HG02763 (cell line): ENCODE measurements around the gene SLC45A1.

Experiments used
- ATAC-seq: cut with Tn5 transposase; IDR thresholded peaks from one replicate; pipeline ENCODE4 v1.9.1; 2021; ENCODE audit warnings: mild to moderate bottlenecking, moderate library complexity; ENCODE audit not compliant: unreplicated experiment

Gene SLC45A1

DNA sequence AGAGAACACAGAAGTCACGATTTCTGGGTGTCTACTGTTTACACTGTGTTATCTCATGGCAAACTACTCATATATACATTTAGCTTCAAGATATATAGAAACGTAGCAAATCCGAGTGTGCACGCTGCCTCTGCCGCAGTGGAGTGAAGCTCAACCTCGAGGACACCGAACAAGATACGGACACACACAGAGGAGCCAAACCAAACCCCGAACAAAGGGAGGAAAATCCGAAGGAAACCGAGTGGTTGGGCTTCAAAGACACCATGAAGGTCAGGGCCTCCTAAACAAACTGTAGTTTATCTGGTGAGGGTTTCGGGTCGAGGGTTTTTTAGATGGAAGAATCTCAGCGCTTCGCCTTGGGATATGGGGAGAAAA, 34.5 kb downstream of the SLC45A1 start:
- no peak for ATAC-seq

DNA sequence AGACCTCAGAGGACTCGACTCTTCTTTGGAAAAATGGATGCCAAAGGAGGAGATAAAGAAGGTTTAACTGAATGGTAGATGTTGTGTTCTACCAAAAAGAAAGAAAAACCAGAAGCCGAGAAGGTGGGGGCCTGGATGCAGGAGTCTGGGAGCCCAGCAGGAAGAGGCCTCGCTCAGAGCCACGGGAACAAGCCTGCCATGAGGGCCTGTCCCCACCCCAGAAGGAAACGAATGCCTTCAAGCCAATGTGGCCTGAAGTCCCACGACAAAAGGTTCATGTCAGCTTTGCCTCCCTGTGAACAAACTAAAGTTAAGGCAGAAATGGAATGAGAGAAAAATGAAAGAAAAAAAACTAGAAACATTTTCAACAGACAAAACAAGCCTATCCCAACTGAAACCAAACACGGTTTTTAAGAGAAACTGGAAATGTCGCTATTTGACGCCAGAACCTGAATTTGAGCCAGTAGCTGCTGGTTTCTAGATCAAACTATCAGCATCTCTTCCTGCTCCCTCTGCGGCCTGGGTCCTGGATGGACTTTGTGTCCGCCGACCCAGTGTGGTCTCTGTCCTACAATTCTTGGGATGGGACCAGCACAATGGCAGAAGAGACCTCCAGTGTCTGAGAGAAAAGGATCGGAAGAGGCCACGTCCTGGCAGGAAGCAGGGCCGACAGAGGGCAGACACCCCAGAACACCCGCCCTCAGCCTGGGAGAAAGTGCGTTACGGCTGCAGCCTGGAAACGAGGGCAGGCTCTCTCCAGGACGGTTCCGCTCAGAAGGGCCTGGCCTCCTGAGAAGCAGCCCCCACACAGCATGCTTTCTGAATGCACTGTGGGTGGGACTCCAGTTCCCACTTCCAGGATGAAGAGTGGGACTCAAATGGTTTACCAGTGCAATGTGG, 35.2 kb downstream of the SLC45A1 start:
- no peak for ATAC-seq

DNA sequence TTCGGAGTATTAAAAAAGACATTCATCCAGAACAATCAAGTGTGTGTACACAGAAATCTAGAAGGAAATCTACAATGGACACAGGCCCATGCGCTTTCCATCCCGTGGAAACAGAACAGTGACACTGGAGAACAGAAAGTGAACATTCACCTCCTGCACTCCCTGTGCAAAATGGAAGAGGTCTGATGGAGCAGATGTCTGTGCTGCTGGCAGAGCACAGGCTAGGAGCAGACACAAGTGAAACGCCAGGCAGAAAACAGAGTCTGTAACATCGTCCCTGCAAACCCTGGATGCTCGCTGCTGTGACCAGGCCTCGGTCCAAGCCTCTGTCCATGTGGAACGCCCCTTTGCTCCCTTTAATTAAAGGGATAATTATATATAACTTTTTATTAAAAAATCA, 36.1 kb downstream of the SLC45A1 start:
- no peak for ATAC-seq

DNA sequence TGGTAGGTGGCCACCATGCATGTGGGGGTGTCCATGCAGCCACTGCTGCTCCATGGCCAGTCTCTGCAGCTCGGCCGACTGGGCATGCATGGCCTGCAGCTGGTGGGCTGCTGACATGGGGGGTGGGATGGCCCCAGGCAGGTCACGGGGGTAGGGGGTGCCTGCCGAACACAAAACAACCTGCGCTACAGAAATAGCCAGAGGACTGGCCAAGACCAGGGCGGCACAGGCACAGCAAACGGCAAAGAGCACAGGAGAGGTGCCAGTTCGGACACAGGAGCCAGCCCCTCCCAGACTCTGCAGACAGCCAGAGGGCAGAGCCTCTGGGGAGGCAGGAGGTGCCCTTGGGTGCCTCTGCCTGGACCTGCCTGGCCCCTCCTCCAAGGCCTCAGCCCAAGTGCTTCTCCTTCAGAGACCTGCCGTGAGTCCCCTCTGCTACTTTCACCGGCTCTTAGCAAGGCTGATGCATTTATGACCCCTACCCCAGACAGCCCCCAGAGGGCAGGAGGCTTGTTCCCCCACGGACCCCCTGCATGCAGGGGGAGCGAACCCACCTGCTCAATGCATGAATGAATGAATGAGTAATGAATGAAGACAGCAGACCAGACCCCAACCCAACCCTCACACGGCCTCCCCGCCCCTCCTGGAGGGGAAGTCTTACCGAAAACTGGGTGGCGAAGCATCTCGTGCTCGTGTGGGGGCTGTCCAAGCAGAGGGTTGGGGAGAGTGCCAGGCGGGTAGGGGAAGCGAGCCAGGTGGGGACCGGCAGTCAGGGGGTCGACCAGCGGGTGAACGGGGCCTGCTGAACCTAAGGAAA, 37.7 kb downstream of the SLC45A1 start:
- no peak for ATAC-seq

DNA sequence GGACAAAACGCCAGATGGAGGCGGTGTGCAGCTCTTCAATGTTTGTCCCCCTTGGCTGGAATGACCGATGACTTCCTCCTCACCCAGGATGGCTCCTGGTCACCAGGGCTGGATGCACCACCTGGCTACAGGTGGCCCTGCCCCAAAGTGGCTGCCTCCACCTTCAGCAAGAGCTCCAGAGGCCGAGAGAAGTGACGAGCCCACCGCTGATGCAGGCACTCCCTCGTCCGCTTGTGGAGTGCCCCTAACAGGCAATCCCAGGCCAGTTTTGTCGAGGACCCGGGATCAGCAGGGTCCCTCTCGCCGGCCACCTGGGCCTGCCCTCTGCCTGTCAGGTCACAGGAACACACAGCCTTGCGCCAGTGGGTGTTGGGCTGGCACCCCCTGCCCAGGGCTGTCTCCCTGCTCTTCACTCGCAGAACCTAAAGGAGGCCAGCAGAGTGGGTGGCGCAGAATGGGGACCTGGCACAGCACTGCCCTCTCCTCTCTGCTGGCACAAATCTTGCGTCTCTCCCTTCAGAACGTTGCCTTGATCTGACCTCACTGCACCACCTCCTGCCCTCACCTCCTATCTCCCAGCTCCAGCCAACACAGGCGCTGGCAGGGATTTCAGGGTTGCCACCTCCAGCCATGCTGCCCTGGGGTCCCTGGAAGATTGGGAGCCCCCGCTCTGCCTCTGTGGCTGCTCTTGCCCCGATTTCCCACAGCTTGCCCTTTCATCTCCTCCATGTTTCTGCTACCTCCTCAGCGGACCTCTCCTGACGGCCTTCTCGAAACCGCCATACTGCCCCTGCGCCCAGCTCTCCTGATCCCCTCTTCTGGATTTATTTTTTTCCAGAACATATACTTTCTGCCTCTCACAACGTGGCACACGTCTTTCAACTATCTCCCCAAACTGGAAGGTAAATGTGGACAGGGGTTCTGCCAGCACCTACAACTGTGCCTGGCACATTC, 38.6 kb downstream of the SLC45A1 start:
- no peak for ATAC-seq

DNA sequence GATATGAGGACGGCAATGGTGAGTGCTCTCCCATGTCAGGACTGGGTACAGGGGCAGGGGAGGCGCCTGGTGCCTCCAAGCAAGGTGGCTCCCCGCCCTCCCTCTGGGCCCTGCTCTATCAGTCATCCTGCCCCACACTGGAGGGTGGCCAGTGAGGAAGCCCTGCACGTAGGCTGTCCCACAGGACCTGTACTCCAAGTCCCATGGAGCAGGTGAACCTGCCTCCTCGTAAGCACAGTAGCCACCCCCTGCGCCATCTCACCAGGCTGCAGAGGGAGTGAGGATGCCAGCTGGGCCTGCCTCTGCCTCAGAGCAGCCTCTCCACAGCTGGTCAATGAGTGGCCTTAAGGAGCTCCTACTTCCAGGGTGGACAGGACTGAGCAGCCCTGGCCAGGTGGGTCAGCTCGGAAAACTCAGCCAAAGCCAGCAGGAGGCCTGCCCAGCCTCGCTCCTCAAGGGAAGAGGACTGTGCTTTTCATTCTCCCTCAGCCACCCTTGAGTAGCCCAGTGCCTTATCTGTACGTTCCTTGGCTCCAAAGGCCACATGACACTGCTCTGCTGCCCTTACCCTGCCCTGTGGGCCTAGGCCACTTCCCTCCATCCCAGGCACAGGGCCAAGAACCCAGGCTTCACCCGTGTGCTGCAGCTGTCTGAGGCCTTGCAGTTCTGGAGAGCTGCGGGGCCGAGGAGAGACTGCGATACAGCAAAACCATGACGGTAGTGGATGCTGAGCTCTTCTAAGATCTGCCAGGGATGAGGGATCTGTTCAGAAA, 39.6 kb downstream of the SLC45A1 start:
- ATAC-seq, result no peak

DNA sequence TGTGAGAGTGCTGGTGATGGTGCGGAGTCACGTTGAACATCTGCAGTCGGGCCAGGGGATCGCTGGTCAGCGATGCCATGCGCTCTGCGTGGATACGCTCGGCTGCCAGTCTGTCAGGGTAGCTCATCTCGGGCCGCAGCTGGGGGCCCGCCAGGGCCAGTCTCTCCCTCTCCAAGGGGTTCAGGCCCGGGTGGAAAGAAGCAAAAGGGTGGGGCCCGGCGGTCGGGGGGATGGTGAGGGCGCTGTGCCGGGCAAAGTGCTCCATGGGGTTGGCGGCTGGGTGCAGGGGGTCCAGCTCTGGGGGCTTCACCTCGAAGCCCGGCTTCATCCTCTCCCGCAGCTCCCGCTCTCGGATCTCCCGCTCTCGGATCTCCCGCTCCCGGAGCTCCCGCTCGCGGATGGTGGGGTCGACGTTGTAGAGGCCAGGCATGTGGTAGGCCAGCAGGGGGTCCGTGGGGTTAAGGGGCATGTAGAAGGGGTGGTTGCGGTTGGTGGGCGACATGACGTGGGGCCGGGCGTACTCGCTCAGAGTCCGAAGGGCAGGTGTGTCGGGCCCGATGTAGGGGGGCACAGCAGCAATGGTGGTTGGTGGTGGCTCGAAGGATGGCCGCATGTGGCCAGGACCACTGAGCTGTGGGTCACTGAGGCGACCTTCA, 40.5 kb downstream of the SLC45A1 start:
- ATAC-seq, result no peak

DNA sequence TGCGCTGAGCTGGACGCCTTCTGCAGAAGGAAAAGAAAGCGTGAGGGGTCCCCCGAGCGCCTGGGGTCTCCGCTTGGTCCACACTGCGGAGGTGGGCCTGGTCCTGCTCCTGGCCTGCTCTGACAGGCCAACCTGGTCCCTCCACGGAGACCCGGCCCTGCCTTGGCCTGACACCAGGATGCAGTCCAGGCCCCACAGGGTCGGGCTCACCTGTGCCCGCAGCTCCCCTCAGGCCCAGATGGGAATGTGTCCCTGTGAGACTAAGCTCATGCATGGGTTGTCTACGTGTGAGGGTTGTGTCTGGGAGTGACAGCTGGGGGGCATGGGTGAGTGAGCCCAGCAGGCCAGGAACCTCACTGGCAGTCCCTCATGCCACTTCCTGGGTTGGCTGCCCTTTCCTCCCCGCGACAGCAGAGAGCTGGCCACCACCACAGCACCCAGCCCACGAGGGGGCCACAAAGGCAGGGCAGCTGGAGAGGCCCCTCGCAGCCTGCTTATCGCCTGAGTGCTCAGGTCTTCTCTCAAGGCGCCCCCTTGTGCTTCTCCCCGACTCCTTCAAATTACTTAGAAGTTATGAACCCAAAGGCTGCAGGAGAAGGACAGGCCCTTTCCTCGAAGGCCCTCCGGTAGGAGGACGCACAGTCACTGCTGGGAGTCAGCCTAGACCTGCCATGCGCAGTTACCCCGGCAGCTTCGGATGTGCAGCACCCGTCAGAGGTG, 41.1 kb downstream of the SLC45A1 start:
- no peak for ATAC-seq

DNA sequence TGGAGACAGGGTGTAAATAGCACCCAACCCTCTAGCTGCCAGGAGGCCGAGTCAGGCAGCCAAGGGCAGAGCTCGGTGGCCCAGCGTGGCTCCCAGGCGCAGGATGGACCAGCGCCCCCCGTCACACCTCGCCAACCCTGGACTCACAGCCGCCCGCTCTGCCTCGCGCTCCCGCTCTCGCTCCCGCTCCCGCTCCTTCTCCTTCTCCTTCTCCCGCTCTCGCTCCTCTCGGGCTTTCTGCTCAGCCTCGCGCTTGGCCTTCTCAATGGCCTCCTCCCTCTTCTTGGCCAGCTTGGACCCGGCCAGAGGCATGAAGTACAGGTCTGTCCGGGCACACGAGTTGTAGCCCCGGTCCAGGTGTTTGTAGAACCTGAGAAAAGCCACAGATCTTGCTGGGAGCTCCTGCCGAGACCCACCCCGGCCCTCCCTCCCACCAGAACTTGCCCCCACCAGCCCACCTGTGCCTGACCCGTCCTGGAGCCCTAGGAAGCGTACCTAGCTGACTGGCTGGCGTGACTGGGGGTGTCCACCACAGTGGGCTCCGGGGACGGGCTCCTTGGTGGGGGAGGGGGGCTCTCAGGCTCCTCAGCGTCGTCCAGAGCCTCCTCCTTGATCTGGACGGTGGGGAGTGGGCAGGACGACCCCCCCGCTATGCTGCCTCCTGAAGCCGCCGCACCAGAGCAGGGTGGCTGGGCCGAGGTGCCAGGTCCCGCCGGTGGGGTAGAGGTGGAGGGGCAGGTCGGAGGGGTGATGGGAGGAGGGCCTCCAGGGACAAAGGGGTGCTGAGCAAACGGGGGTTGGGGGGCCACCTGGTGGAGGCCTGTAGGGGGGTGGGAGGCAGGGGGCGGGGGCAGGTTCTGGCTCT, 41.9 kb downstream of the SLC45A1 start:
- ATAC-seq, result no peak

DNA sequence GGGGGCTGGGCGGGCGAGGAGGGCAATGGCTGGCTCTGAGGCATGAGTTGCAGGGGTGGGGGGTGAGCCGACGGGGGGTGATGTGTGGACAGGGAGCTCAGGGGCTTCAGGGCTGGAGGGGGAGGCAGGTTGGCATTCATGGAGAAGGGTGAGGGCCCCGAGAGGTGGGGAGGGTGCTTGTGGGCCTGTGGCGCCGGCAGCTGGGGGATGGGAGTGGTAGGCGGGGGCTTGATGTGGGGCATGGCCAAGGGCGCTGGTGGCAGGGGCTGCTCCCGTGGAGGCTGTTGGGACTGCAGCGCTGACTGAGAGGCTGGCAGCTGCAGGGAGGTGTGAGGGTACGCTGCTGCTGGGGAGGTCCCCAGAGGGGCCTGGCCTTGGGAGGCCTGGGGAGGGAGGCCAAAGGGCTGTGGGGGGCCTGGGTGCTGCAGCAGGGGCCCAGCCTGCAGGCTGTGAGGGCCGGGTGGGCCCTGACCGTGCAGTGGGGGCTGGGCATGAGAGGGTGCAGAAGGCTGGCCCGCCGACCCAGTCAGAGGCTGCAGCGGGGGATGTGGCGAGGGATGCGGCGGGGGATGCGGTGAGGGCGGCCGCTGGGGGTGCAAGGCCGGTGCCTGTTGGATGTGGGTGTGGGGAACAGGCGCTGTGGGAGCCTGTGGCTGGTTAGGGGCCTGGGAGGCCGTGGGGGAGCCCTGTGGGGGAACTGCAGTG, 42.7 kb downstream of the SLC45A1 start:
- no peak for ATAC-seq

DNA sequence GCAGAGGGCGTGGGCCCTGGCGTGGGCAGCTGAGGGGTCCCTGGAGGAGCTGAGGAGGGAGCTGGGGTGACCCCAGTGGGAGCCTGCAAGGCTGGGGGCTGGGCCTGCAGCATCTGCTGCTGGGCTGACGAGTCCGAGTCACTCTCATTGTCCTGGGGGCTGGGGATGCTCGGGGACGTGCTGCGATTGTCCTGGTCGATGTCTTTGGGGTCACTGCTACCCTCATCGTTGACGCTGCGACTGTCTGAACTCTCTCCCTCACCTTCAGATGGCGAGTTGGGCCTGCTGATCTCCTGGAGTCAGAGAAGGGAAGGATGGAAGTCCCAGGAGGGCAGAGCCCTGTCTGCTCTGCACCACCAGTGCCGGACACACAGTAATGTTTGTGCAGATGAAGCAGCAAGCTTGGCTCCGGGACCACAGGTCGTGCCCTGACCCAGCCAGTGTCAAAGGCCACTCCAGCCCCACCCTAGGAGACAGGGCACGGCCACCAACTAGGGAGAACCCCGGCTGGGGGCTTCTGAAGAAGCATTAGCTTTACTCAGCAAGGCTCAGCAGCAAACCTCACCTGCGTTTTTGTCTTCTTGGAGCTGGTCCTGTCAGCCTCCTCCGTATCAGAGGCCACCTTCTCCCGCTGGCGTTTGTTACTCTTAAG, 43.4 kb downstream of the SLC45A1 start:
- ATAC-seq, result no peak

DNA sequence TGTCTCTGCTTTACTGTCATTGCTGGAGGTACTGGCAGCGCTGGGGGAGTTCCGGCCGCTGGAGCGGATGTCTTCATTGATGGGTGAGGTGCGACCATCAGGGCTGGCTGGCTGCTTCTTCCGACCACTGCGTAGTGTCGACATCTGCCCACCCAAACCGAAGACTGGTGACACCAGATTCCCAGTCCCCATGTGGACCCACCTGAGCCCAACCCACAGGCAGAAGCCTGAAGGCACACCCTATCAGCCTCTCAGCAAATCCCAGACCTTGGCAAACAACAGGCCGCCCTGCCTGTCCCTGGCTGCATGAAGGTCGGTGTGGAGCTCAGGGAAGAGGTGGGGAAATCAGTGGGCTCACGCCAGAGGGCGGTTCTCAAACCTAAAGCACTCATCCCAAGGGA, 44.8 kb downstream of the SLC45A1 start:
- ATAC-seq, result no peak

DNA sequence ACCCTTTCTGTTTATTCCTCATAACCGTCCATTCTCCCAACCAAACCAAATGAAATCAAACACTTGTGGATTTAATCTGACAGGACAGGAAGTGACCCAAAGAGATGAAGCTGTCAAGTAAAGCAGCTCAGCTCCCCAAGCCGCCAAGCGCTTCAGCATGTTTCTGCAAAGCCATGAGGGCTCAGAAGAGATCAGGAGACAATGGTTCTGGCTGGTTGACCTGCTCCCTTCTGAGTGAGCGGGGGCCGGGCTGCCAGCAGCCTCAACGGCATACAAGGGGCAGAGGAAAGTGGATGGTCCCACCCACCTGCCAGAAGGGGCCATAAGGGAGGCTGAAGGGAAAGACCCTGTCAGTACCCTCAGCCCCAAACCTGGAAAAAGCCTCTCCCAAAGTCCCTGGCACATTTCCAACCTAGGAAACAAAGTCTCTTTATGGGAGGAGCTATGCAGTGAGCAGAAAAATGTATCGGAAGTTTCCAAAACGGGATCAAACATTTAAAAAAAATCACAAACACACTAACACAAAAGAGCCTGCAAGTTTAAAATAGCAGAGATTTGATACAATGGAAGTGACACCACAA, 45.4 kb downstream of the SLC45A1 start:
- no peak for ATAC-seq

DNA sequence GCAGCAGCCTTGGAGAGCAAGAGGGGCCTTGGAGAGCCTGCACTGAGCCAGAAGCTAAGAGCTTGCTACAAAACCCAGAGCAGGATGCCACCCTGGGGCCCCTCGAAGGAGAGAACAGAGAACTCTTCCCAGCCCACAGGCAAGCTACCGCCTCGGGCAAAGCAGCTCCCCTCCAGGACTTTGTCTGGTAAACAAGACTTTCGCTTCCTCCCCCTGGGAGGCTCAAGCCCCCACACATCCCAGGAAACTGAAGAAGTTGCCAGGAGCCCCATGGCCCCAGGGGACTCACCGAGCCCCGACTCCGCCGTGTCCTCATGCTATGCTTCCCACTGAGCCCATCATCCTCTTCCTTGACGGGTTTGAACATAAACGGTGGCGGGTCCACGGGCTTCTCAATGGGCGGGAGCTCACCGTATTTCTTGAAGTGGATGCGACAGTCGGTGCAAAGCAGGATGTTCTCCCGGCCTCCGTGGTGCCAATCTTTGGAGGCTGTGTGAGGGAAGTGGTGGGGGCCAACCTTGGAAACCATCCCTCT, 45.9 kb downstream of the SLC45A1 start:
- ATAC-seq, result no peak

DNA sequence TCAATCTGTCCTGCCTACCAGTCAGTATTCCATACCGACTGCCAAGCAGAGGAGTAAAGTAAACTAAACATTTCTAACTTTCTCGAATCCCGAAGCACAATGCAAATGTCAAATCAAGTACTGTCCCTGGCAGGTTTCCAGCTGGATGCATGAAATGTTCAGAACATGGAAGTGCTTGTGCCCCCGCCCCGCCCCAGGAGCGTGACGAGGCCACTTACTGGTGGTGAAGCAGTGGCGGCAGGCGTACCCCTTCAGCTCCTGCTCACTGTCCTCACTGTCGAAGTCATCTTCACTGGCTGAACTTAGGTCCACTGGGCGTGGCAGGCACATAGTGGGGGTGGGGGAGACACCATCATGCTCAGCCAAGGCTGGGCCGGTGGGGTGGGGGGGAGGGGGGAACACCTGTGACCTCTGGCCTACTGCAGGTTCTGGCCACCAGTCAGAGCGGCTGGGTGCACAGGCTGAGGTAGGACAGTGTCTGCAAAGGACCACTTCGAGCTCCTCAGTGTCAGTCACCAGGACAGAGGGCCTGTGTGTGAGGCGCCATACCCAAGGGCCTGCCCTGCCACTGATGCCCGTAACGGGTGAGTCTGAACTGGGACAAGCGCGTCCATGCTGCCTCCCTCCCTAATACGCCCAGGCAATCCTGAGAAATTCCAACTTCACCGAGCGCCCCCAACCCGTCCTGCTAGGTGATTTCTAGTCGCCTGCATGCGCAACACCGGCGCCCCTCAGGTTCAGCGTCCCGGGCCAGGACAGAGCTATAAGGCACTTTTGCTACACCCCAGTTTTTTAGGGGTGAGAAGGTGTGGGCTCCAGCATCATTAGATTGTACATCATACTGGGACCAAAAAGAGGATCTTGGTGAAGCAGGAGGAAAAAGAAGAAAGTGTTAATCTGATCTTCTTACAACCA, 46.9 kb downstream of the SLC45A1 start:
- ATAC-seq, result no peak
